Stimulated activated naive CD4-positive, alpha-beta T cell treated with Interleukin-2 at 50 U/mL for 16 hours (primary cell): ENCODE results near the gene COBL.

Experiments used
- DNase-seq: peaks from one replicate; lab custom pipeline; 2025; lab: John Stamatoyannopoulos, UW

The COBL gene

GRCh38 chr7:51316666-51317581 lies at the start of gene COBL:
COBL (minus strand) TSS chr7:51316809; CDS start chr7:51316633, 176 bp downstream.
- no peak for DNase-seq

GRCh38 chr7:51366172-51366728 lies 49.6 kb upstream of the COBL start:
- no peak for DNase-seq

DNA sequence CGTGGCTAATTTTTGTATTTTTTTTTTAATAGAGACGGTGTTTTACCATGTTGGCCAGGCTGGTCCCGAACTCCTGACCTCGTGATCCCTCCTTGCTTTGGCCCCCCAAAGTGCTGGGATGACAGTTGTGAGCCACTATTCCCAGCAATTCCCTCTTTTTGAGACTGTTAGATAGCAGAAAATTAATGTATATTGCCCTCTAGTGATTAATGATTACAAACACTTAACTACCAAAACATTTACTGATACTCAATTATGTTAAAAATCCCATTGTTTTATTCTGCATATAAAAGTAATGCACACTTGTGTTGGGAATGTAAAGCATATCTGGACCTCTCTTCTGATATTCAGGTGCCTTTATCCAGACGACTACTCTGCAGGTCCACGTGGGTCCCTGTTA lies 41.2 kb upstream of the COBL start:
- no peak for DNase-seq

GRCh38 chr7:51356849-51357516 lies 40.4 kb upstream of the COBL start:
- DNase-seq: no peak

- no peak for DNase-seq
Measured at GRCh38 chr7:51354897-51355296, 38.3 kb upstream of the COBL start.

DNA sequence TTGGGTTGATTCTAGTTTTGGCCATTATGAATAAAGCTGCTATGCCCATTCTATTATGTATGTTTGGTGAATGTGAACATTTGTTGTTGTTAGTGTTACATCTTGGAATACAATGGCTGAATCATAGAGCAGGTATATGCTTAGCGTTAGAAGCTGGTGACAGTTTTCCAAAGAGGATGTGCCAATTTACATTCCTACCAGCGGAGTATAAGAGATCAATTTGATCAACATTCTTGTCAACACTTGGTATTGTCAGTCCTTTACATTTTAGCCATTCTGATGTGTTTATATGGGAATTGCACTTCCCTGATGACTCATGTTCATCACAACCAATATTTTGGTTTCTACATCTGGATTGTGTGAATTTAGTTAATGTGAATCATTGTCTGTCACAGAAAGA lies 37.8 kb upstream of the COBL start:
- no peak for DNase-seq

DNA sequence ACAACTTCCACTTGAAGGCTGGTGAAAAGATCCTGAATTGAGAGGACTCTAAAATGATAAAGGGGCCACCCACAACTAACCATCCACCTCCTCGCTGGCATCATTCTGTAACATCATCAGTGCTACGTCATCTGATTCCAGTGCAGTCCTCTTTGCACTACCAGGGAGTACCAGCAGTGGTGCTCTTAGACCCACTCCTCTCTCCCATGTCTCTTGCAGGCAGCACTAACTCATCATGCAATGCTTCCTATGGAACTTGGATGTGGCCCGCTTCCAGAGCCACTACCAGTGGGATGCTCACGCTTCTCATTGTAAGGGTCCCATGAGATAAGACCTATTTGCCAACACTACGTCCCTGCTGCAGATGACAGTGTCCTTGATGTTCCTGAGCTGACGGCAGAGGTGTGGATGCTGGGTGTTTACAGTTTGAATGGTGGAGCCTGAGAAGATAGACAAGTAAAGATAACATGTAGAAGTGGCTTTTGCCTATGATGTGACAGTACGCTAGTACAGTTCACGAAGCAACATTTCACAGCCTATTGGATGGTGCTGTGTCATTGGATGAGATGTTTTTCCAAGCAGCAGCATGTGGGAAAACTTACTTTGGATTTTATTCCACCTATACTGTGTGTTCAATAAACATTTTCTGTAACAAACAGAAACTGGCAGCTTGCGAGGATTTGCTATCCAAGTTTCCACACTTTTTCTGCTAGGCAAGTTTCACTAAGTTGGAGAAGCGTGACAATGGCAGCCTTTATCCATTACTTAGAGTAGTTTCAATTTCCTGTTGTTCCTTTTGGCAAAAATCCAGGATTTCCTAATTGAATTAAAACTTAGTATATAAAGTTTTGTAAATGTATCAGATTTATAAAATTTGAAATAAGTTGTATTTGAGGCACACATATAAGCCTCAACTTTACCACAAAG lies 35.8 kb upstream of the COBL start:
- DNase-seq: no peak

GRCh38 chr7:51351661-51352060 lies 35.1 kb upstream of the COBL start:
- DNase-seq: no peak

DNA sequence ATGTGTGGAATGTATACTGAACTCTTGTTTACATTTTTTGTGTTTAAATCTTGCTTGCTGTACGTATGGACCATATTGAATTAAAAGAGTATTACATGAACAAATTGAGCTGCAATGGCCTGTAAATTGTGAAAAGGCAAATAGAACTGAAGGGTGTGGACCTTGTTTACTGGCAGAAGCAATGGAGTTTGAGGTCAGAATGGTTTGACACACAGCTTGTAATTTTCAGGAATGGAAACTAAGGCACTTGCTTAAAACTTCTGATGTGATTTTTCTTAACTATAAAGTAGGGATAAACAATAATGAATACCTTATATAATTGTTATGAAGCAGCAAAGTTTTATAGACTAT lies 33.9 kb upstream of the COBL start:
- no peak for DNase-seq

DNA sequence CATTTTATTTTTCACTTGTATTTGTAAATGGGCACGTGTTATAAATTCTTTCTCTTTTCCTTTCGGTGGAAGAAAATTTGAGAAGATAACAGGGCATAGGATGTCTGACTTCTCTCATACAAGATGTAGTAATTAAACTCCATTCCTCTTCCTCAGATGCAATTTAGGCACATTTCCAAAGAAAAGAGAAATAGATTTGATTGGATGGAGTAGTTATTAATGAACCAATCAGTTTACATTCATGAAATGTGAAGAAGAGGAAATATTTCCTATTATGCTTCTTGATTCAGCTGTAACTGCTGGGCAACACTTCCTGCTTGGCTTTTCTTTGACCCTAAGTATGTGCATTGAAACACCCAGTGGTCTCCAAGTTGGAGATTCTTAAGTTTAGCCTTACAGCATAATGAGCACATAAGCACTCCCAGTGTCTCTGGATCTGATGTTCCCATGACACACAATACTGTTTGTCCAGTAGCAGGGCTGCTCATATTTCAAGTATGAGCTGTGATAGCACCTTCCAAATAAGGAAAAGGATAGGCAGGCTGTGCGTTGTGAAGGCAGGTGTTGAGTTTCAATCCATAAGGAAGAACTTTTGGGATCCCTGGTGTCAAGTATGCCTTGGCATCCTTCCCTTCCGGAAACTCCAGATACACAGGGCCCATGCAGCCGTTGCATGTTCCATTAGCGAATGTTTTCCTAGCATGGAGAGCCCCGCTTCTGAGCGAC lies 33.4 kb upstream of the COBL start:
- no peak for DNase-seq

DNA sequence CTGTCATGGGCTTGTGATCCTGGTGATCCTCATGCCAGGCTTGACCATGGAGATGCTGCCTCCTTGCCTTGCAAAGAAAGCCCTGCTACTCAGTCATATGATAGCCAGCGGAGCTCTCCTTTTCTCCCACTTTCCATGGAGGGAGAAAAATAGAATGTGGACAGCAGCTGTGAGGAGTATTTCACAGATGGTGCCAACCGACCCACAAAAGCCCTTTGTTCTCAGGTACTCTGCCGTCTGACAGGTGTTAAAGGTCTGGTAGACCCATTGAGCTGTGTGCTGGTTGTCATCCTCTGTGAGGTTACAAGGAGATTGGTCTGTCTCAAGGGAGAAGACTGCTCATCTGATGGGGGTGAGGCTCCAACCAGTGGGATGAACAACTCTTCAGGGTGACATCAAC lies 29.5 kb upstream of the COBL start:
- no peak for DNase-seq

DNA sequence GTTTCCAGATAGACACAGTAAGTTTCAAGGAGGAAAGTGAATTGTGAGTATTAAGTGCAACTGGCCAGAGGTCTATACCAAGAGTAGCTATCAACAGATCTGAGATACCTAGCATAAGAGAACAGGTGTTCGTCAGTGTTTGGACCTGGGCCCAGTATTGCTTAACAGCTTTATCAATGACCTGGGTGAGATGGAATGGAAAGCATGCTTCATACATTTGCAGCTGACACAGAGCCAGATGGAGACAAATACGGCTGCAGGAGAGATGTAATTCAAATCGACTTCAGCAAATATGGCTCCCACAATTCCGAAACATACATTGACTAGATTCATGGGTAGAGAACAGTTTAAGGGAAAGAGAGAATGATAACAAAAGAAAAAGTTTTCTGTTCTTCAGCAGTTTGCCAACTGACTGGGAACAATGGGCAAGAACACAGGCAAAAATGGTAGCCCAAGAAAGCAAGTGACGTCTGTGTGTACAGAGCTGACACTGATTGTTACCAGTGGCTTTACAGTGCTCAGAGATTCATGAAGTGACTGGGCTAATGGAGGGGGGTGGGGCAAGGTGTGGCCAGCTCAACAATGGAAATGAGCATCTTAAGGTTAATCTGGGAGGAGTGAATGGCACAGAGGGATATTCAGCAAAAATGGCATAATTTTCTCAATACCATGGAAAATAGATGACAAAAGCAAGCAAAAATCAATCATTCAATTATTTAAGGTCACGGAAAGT lies 28.0 kb upstream of the COBL start:
- DNase-seq: no peak

- DNase-seq: no peak
Measured at GRCh38 chr7:51340936-51341335, 24.3 kb upstream of the COBL start.

- DNase-seq: no peak
Measured at GRCh38 chr7:51340029-51340838, 23.6 kb upstream of the COBL start.

DNA sequence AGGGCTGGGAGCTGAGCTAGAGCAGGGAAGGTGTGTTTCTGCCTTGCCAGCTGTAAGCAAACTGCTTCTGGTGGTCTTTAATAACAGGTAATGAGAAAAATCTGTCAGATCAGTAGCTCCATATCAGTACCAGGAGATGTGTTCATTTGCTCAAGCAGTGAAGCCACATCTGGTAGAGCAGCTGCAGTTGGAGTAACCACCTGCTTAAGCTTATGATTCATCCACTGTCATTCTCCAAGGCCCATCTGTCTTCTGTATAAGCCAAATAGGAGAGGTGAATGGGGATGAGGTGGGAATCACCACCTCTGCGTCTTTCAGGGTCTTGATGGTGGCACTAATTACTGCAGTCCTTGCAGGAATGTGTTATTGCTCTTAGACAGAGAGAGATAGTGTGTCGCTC lies 18.4 kb upstream of the COBL start:
- no peak for DNase-seq

GRCh38 chr7:51329696-51330263 lies 13.2 kb upstream of the COBL start:
- no peak for DNase-seq

- no peak for DNase-seq
Measured at GRCh38 chr7:51328351-51328801, 11.8 kb upstream of the COBL start.

- no peak for DNase-seq
Measured at GRCh38 chr7:51327287-51327717, 10.7 kb upstream of the COBL start.

- no peak for DNase-seq
Measured at GRCh38 chr7:51326656-51327286, 10.2 kb upstream of the COBL start.
